Activated B cell treated with CpG ODN at 0.5 μM for 24 hours (primary cell): ENCODE results near the gene C1orf105. TPM values are rescaled to one million over a fixed set of nuclear protein-coding genes. Genes with fewer than 3 reads are reported as not detected.
"Not testable (repeated sequence)": the region's sequence is repeated elsewhere in the genome, so short reads cannot be mapped to it uniquely, and the experiment has no call there.

ENCODE experiments used
- ATAC-seq: fragments of 200-7000 bp; cut with Tn5 transposase; one replicate; pipeline ENCODE4 v1.10.0; 2021; ENCODE audit warnings: low read depth, mild to moderate bottlenecking, moderate library complexity
- CTCF ChIA-PET: fragments of 350-600 bp; sonication (Branson Sonifier 250); formaldehyde crosslinking; loops from one replicate; lab custom pipeline; 2021; ENCODE audit warnings: antibody characterized with exemption; lab: Charles Lee
- POLR2A ChIA-PET: fragments of 350-600 bp; sonication (Branson Sonifier 250); formaldehyde crosslinking; loops from one replicate; lab custom pipeline; 2021; ENCODE audit warnings: antibody characterized with exemption; lab: Charles Lee
- DNase-seq: peaks from one replicate; pipeline ENCODE4 v3.0.0; 2022
- H3K27ac Mint-ChIP-seq: one replicate; pipeline ENCODE4 v1.8.0; 2020; ENCODE audit warnings: mixed read lengths
- H3K27me3 Mint-ChIP-seq: one replicate; pipeline ENCODE4 v1.8.0; 2021; ENCODE audit warnings: mixed read lengths
- H3K36me3 Mint-ChIP-seq: one replicate; pipeline ENCODE4 v1.8.0; 2021; ENCODE audit warnings: low read depth, mixed read lengths
- H3K4me1 Mint-ChIP-seq: one replicate; pipeline ENCODE4 v1.8.0; 2021; ENCODE audit warnings: mixed read lengths
- H3K4me3 Mint-ChIP-seq: one replicate; pipeline ENCODE4 v1.8.0; 2020; ENCODE audit warnings: mild to moderate bottlenecking, mixed read lengths
- H3K9me3 Mint-ChIP-seq: one replicate; pipeline ENCODE4 v1.8.0; 2020; ENCODE audit warnings: mixed read lengths
- CTCF ChIP-seq: fragments of 200-600 bp; IDR thresholded peaks from one replicate; pipeline ENCODE4 v1.8.0; 2022; ENCODE audit warnings: antibody characterized with exemption, mild to moderate bottlenecking
- intact Hi-C: fragments of 100-400 bp; cut with micrococcal nuclease; formaldehyde crosslinking; loops from one replicate; pipeline ENCODE4 v1.15.1; 2024
- total RNA-seq: library from RNA; stranded (reverse); gene quantifications from 2 replicates; pipeline ENCODE4 v1.2.3, GENCODE V29; 2022

Gene C1orf105
- total RNA-seq, 1 donor from 2014 or later = not detected

GRCh38 chr1:172431721-172432192 lies 11.3 kb downstream of the C1orf105 start:
- intact Hi-C loops = no loop called here
- TF ChIP-seq CTCF = no peak
- Mint-ChIP-seq H3K36me3 (peaks cover 8% of the 10 kb centered on the region), H3K27me3 (no peaks in the 10 kb centered on the region), H3K4me3 (no peak overlapping the region), H3K27ac (no peak overlapping the region), H3K9me3 (no peaks in the 10 kb centered on the region), H3K4me1 (peaks cover 13% of the 10 kb centered on the region)
- ChIA-PET POLR2A (no interaction called here), CTCF (interaction anchor here (1.2 to 6.1 kb wide), 2 partner anchors 341 to 428 kb away, joined by 3 to 50 read pairs; no protein-coding TSS in a partner anchor)
- no peak for DNase-seq
- ATAC-seq = no peak

GRCh38 chr1:172437183-172437582 lies 16.7 kb downstream of the C1orf105 start:
- H3K4me3 Mint-ChIP-seq, H3K9me3 Mint-ChIP-seq, ATAC-seq, DNase-seq, H3K27ac Mint-ChIP-seq, POLR2A ChIA-PET, H3K27me3 Mint-ChIP-seq, CTCF ChIA-PET, intact Hi-C loops: not testable (repeated sequence)
- H3K4me1 Mint-ChIP-seq = peaks cover 21% of the 10 kb centered on the region
- H3K36me3 Mint-ChIP-seq = peaks cover 19% of the 10 kb centered on the region

GRCh38 chr1:172442404-172442803 lies 21.9 kb downstream of the C1orf105 start:
- H3K36me3 Mint-ChIP-seq = peaks cover 18% of the 10 kb centered on the region
- DNase-seq = no peak
- peak overlapping the region; percentile 90 for H3K4me3 Mint-ChIP-seq
- no peak for TF ChIP-seq CTCF
- ATAC-seq = no peak
- peaks cover 36% of the 10 kb centered on the region for H3K4me1 Mint-ChIP-seq
- H3K9me3 Mint-ChIP-seq = no peaks in the 10 kb centered on the region
- intact Hi-C loops = loop anchor here (5.0 kb wide), 1 partner anchor 260 kb away; no protein-coding TSS in a partner anchor
- POLR2A ChIA-PET = no interaction called here
- CTCF ChIA-PET = interaction anchor here (2.9 to 4.3 kb wide), 2 partner anchors 13 to 440 kb away, joined by 14 to 49 read pairs; no protein-coding TSS in a partner anchor
- H3K27me3 Mint-ChIP-seq = no peaks in the 10 kb centered on the region
- H3K27ac Mint-ChIP-seq = peak overlapping the region; percentile 2

DNA sequence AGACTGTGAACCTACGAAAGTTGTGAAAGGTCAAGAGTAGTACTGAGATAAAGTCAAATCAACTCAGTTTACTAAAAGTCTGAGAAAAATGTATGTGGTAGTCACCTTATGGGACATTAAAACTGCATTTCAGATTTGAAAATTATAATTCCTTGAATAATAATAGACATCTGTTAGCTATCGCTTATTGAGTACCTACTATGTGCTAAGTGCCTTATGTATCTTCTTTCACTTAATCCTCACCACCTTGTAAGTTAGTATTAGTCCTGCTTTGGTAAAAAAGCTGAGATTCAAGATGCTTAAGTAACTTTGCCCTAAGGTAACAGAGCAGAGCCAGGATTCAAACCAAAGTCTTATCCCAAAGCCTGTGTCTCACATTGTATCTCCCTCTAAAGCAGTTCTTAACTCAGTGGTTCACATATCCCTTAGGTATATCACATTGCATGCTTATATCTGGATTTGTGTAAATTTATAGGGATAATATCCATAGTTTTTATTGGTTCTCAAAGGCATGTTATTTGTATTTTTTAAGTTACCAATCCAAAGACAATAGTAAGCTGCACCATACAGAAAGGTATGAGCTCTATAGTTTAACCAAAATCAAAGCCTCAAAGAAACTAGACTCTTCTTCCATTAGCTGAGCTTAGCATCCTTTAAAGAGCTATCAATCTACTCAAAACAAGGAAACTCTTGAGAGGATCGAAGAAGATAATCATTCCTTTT lies 22.5 kb downstream of the C1orf105 start:
- ChIA-PET POLR2A (interaction anchor here (0.5 to 1.8 kb wide), 4 partner anchors 44 to 1764 kb away, joined by 3 to 4 read pairs (median 3); no protein-coding TSS in a partner anchor), CTCF (interaction anchor here (0.6 to 4.3 kb wide), 10 partner anchors 14 to 459 kb away, joined by 3 to 49 read pairs (median 5); no protein-coding TSS in a partner anchor)
- intact Hi-C loops = loop anchor here (5.0 kb wide), 1 partner anchor 261 kb away; no protein-coding TSS in a partner anchor
- DNase-seq (no peak), ATAC-seq (no peak)
- peaks cover 18% of the 10 kb centered on the region for H3K36me3 Mint-ChIP-seq
- H3K4me3 Mint-ChIP-seq = peak overlapping the region; percentile 90
- no peaks in the 10 kb centered on the region for H3K9me3 Mint-ChIP-seq
- no peaks in the 10 kb centered on the region for H3K27me3 Mint-ChIP-seq
- peak overlapping the region; percentile 84 for H3K27ac Mint-ChIP-seq
- TF ChIP-seq CTCF = no peak
- peaks cover 36% of the 10 kb centered on the region for H3K4me1 Mint-ChIP-seq

- H3K36me3 Mint-ChIP-seq = peaks cover 15% of the 10 kb centered on the region
- no peak for TF ChIP-seq CTCF
- peak within 1 kb of the TSS; percentile 90 for H3K4me3 Mint-ChIP-seq
- CTCF ChIA-PET = interaction anchor here (0.6 to 4.3 kb wide), 13 partner anchors 9 to 460 kb away, joined by 3 to 49 read pairs (median 4); no protein-coding TSS in a partner anchor
- POLR2A ChIA-PET = interaction anchor here (0.5 to 1.8 kb wide), 4 partner anchors 45 to 1763 kb away, joined by 3 to 4 read pairs (median 3); no protein-coding TSS in a partner anchor
- DNase-seq (peak; percentile 80), ATAC-seq (peak; percentile 99)
- H3K4me1 Mint-ChIP-seq = peaks cover 36% of the 10 kb centered on the region
- H3K27me3 Mint-ChIP-seq = no peaks in the 10 kb centered on the region
- H3K9me3 Mint-ChIP-seq = no peaks in the 10 kb centered on the region
- intact Hi-C loops = loop anchor here (1.0 to 5.0 kb wide), 9 partner anchors 15 to 663 kb away; partner anchors contain the start of gene METTL13
- H3K27ac Mint-ChIP-seq = peak within 1 kb of the TSS; percentile 84
These were observed 23.4 kb downstream of the C1orf105 start, which contains the start of gene PIGC for GRCh38 chr1:172443666-172444453. TSS of gene PIGC (minus strand) at chr1:172444069. CDS start at chr1:172442622, 1,447 bp downstream.
